Lung (tissue), 12 donors: ENCODE results near the gene ARID5B. TPM values are rescaled to one million over a fixed set of nuclear protein-coding genes. Genes with fewer than 3 reads are reported as not detected.

Experiments used
- ATAC-seq: fragments of 200-7000 bp; cut with Tn5 transposase; one replicate; pipeline ENCODE4 v1.9.1; 2020; ENCODE audit warnings: moderate number of reproducible peaks; ENCODE audit not compliant: insufficient read depth, low FRiP score
- DNase-seq, 3 donors: peaks; one replicate each; pipeline ENCODE4 v3.0.0-alpha.2; 2013 to 2017
- H3K27ac ChIP-seq, 2 donors: one replicate each; pipeline ENCODE4 v1.5.1; 2013; ENCODE audit warnings: mild to moderate bottlenecking in 2 of 2, moderate library complexity in 2 of 2, control low read depth in 1 of 2, inconsistent platforms in 1 of 2, low read depth in 1 of 2, low read length in 1 of 2
- H3K27me3 ChIP-seq, 3 donors: one replicate each; pipeline ENCODE4 v1.5.1; 2013; ENCODE audit warnings: low read length in 2 of 3; ENCODE audit not compliant: control insufficient read depth in 3 of 3, insufficient read depth in 3 of 3
- H3K36me3 ChIP-seq, 4 donors: one replicate each; pipeline ENCODE4 v1.5.1; 2013; ENCODE audit warnings: low read length in 4 of 4, mild to moderate bottlenecking in 1 of 4, moderate library complexity in 1 of 4; ENCODE audit not compliant: control insufficient read depth in 4 of 4, insufficient read depth in 4 of 4
- H3K4me1 ChIP-seq, 5 donors: one replicate each; pipeline ENCODE4 v1.5.1; 2013; ENCODE audit warnings: low read length in 5 of 5, mild to moderate bottlenecking in 2 of 5, moderate library complexity in 1 of 5; ENCODE audit not compliant: control insufficient read depth in 5 of 5, insufficient read depth in 5 of 5
- H3K4me3 ChIP-seq: one replicate; pipeline ENCODE4 v1.5.1; 2013; ENCODE audit warnings: mild to moderate bottlenecking, control low read depth, moderate library complexity
- H3K9ac ChIP-seq, 2 donors: one replicate each; pipeline ENCODE4 v1.5.1; 2013; ENCODE audit warnings: low read length in 2 of 2, control low read depth in 1 of 2; ENCODE audit not compliant: insufficient read depth in 1 of 2
- H3K9me3 ChIP-seq, 4 donors: one replicate each; pipeline ENCODE4 v1.5.1; 2013; ENCODE audit warnings: low read length in 3 of 4, mild to moderate bottlenecking in 1 of 4, moderate library complexity in 1 of 4; ENCODE audit not compliant: control insufficient read depth in 4 of 4, insufficient read depth in 3 of 4
- WGBS, 2 donors: extraction: QIAGEN DNeasy Blood & Tissue Kit; methylation state at CpG; one replicate each; pipeline ENCODE4 v1.1.7; 2013; 5-methylcytosine and 5-hydroxymethylcytosine counted together
- polyA plus RNA-seq, 2 donors: library from polyadenylated mRNA; stranded (reverse); fragments of 200-250 nt; gene quantifications; one replicate each; pipeline ENCODE4 v1.2.1, GENCODE V29; 2013
- total RNA-seq, 2 donors: library from RNA; depleted of rRNA in 1 of 2; stranded (reverse); fragments of >200 nt in 1 of 2; gene quantifications; one replicate each; pipeline ENCODE4 v1.2.1, GENCODE V29; 2014 to 2021
- TF ChIP-seq, protein P1 (sequence below): IDR thresholded peaks from 2 replicates; pipeline ENCODE4 v1.5.1; 2012; ENCODE audit warnings: mild to moderate bottlenecking; ENCODE audit errors: control extremely low read depth, extremely low read depth
- donor health status: control.
- donor health status: control.
- donor health status: Bipolar disorder and iron deficiency.
- donor health status: healthy.
- donor health status: DM: yes; HTN: yes; CAD: no.

Gene ARID5B
- total and polyA plus RNA-seq, 4 donors, result 7.8 to 95.3 (median 22.0) TPM

- H3K27me3 ChIP-seq, result no peaks in the 10 kb centered on the region
- peaks cover 3 to 59% (median 28%) of the 10 kb centered on the region in 5 donors for H3K4me1 ChIP-seq
- no peak overlapping the region for H3K4me3 ChIP-seq
- peaks cover 0 to 2% (median 0%) of the 10 kb centered on the region in 4 donors for H3K9me3 ChIP-seq
- DNase-seq (peak in 2 of 3 donors; percentile 81 to 89), ATAC-seq (no peak)
- peaks cover 1 to 19% (median 11%) of the 10 kb centered on the region in 4 donors for H3K36me3 ChIP-seq
- peak overlapping the region in 1 of 2 donors; percentile 23 for H3K9ac ChIP-seq
- WGBS, 2 donors, result 17 to 34% methylated on average over 4 of the region's 4 CpGs
- TF ChIP-seq, protein P1, sequence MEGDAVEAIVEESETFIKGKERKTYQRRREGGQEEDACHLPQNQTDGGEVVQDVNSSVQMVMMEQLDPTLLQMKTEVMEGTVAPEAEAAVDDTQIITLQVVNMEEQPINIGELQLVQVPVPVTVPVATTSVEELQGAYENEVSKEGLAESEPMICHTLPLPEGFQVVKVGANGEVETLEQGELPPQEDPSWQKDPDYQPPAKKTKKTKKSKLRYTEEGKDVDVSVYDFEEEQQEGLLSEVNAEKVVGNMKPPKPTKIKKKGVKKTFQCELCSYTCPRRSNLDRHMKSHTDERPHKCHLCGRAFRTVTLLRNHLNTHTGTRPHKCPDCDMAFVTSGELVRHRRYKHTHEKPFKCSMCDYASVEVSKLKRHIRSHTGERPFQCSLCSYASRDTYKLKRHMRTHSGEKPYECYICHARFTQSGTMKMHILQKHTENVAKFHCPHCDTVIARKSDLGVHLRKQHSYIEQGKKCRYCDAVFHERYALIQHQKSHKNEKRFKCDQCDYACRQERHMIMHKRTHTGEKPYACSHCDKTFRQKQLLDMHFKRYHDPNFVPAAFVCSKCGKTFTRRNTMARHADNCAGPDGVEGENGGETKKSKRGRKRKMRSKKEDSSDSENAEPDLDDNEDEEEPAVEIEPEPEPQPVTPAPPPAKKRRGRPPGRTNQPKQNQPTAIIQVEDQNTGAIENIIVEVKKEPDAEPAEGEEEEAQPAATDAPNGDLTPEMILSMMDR, result no peak
- H3K27ac ChIP-seq, result peak overlapping the region; percentile 45 to 68
These were observed 157.9 kb downstream of the ARID5B start for GRCh38 chr10:62059217-62059920.

DNA sequence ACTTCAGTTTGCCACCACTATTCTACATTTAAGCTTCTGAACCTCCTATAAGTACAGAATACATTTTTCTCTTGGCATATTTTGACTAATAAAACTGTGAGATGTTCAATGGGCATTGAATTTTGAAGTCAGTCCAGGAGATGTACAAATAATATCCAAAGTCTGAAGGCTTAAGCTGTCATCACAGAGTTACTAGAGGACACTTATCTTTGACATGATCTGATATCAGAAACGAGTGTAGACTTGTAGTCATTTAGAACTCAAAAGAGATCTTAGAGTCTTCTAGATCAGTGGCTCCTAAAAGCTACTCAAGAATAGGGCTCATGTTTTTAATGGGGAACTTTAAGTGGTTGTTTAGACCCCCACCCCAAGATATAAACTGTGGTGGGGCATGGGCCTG lies 160.5 kb downstream of the ARID5B start:
- no peak for ATAC-seq
- H3K9ac ChIP-seq, result no peak overlapping the region
- TF ChIP-seq, protein P1, result no peak
- peak overlapping the region in 1 of 2 donors; percentile 29 for H3K27ac ChIP-seq
- WGBS, 2 donors, result 54 to 69% methylated on average over 1 of the region's 1 CpG
- H3K4me3 ChIP-seq, result no peak overlapping the region
- H3K27me3 ChIP-seq, result no peaks in the 10 kb centered on the region
- peaks cover 4 to 29% (median 14%) of the 10 kb centered on the region in 4 donors for H3K36me3 ChIP-seq
- peaks cover 0 to 2% (median 0%) of the 10 kb centered on the region in 4 donors for H3K9me3 ChIP-seq
- DNase-seq, result no peak
- H3K4me1 ChIP-seq, result peaks cover 0 to 38% (median 22%) of the 10 kb centered on the region in 5 donors

DNA sequence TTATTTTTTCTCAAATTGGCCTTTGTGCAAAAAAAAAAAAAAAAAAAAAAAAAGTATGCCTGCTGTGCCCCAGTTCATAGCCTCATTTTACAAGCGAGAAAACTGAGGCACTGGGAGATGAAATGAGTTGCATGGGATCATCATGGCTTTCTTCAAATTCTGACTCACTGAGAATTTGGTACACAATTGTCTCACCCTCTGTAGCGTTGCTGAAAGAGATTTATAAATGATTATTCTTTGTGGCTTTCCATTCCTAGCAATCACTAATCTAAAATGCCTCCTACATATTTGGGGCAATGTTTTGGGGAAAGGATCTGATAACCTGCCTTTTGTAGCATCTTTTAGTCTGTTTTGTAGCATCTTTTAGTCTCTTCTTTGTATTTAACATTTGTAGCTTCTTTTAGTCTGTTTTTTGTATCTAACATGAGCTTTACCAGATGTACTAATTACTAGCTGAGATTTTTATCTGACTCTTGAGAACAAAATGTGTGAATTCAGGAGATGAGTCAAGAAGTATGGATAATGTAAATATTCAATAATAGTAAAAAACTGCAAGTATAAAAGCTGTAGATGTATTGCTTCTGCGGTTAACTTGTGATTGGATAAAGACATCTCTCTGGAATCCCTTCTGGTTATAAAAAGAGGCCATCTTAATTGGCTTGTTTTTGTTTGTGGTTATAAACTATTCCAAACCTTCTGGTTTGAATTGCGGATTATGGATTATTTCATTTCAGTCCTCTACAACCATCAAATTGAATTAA lies 161.4 kb downstream of the ARID5B start:
- TF ChIP-seq, protein P1, result no peak
- DNase-seq (no peak), ATAC-seq (no peak)
- H3K27me3 ChIP-seq, result no peaks in the 10 kb centered on the region
- H3K4me3 ChIP-seq, result no peak overlapping the region
- peaks cover 0 to 39% (median 17%) of the 10 kb centered on the region in 5 donors for H3K4me1 ChIP-seq
- peaks cover 0 to 2% (median 0%) of the 10 kb centered on the region in 4 donors for H3K9me3 ChIP-seq
- no peak overlapping the region for H3K9ac ChIP-seq
- peak overlapping the region in 1 of 2 donors; percentile 29 for H3K27ac ChIP-seq
- H3K36me3 ChIP-seq, result peaks cover 4 to 34% (median 14%) of the 10 kb centered on the region in 4 donors
- WGBS, 2 donors, result 91 to 99% methylated on average over 4 of the region's 4 CpGs
